ENCODE results near the gene CDCA3.
"Not testable (repeated sequence)": the region's sequence is repeated elsewhere in the genome, so short reads cannot be mapped to it uniquely, and the experiment has no call there.

DNA sequence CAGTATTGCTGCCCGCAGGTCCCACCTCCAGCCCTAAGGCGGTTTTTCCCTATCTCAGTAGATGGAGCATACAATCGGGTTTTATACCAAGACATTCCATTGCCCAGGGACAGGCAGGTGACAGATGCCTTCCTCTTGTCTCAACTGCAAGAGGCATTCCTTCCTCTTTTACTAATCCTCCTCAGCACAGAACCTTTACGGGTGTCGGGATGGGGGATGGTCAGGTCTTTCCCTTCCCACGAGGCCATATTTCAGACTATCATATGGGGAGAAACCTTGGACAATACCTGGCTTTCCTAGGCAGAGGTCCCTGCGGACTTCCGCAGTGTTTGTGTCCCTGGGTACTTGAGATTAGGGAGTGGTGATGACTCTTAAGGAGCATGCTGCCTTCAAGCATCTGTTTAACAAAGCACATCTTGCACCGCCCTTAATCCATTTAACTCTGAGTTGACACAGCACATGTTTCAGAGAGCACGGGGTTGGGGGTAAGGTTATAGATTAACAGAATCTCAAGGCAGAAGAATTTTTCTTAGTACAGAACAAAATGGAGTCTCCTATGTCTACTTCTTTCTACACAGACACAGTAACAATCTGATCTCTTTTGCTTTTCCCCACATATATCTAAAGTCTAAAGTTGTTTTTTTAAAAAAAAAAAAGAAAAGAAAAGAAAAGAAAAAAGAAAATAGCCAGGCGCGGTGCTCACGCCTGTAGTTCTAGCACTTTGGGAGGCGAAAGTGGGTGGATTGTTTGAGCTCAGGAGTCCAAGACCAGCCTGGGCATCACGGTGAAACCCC, 35.3 kb upstream of the CDCA3 start:
- not testable (repeated sequence) for TF ChIP-seq CREB1 (CRISPR knock-in tag; IDR thresholded peaks at IDR 0.05; ENCODE audit: low read depth); EZH2 (IDR thresholded peaks at IDR 0.05; ENCODE audit: low read depth, unreplicated experiment); POLR2AphosphoS5 (IDR thresholded peaks at IDR 0.05; ENCODE audit: low read depth); EZH2phosphoT487 (IDR thresholded peaks at IDR 0.05; ENCODE audit: unreplicated experiment); STAT1 (IDR thresholded peaks at IDR 0.05; ENCODE audit: unreplicated experiment); JUNB (IDR thresholded peaks at IDR 0.05; ENCODE audit: unreplicated experiment); ZNF331 (CRISPR knock-in tag; IDR thresholded peaks at IDR 0.05; ENCODE audit: low read depth)
- TF ChIP-seq, protein P1, sequence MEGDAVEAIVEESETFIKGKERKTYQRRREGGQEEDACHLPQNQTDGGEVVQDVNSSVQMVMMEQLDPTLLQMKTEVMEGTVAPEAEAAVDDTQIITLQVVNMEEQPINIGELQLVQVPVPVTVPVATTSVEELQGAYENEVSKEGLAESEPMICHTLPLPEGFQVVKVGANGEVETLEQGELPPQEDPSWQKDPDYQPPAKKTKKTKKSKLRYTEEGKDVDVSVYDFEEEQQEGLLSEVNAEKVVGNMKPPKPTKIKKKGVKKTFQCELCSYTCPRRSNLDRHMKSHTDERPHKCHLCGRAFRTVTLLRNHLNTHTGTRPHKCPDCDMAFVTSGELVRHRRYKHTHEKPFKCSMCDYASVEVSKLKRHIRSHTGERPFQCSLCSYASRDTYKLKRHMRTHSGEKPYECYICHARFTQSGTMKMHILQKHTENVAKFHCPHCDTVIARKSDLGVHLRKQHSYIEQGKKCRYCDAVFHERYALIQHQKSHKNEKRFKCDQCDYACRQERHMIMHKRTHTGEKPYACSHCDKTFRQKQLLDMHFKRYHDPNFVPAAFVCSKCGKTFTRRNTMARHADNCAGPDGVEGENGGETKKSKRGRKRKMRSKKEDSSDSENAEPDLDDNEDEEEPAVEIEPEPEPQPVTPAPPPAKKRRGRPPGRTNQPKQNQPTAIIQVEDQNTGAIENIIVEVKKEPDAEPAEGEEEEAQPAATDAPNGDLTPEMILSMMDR (conservative IDR thresholded peaks at IDR 0.05; ENCODE audit: low read depth in 2 of 2) = not testable (repeated sequence)
- TF ChIP-seq, protein P2, sequence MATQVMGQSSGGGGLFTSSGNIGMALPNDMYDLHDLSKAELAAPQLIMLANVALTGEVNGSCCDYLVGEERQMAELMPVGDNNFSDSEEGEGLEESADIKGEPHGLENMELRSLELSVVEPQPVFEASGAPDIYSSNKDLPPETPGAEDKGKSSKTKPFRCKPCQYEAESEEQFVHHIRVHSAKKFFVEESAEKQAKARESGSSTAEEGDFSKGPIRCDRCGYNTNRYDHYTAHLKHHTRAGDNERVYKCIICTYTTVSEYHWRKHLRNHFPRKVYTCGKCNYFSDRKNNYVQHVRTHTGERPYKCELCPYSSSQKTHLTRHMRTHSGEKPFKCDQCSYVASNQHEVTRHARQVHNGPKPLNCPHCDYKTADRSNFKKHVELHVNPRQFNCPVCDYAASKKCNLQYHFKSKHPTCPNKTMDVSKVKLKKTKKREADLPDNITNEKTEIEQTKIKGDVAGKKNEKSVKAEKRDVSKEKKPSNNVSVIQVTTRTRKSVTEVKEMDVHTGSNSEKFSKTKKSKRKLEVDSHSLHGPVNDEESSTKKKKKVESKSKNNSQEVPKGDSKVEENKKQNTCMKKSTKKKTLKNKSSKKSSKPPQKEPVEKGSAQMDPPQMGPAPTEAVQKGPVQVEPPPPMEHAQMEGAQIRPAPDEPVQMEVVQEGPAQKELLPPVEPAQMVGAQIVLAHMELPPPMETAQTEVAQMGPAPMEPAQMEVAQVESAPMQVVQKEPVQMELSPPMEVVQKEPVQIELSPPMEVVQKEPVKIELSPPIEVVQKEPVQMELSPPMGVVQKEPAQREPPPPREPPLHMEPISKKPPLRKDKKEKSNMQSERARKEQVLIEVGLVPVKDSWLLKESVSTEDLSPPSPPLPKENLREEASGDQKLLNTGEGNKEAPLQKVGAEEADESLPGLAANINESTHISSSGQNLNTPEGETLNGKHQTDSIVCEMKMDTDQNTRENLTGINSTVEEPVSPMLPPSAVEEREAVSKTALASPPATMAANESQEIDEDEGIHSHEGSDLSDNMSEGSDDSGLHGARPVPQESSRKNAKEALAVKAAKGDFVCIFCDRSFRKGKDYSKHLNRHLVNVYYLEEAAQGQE (IDR thresholded peaks at IDR 0.05; ENCODE audit: unreplicated experiment) = not testable (repeated sequence)
- TF ChIP-seq, protein P3, sequence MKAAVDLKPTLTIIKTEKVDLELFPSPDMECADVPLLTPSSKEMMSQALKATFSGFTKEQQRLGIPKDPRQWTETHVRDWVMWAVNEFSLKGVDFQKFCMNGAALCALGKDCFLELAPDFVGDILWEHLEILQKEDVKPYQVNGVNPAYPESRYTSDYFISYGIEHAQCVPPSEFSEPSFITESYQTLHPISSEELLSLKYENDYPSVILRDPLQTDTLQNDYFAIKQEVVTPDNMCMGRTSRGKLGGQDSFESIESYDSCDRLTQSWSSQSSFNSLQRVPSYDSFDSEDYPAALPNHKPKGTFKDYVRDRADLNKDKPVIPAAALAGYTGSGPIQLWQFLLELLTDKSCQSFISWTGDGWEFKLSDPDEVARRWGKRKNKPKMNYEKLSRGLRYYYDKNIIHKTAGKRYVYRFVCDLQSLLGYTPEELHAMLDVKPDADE (IDR thresholded peaks at IDR 0.05) = not testable (repeated sequence)

Measured in GM23338 (cell line).